ENCODE data around the gene PCBP2. TPM values are rescaled to one million over a fixed set of nuclear protein-coding genes. Genes with fewer than 3 reads are reported as not detected.

PCBP2 gene
- total and polyA plus RNA-seq, 10 donors = 449 to 779 (median 631) TPM

DNA sequence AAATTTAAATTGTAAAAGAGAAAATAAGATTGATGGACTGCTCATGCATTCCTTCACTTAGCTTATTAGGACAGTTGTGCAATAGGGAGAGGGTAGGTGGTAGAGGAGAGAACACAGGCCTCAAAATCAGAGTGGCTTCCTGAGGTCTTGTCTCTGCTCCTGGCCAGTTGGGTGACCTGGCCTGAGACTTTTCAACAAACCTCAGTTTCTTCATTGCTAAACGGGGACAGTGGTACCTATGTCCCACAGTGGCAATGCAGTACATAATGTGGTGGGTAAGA, 44.8 kb downstream of the PCBP2 start:
- intact Hi-C loops (cut with DNase I; ENCODE audit: low total_unique reads) = no loop called here
- Histone ChIP-seq H3K4me3 (peak overlapping the region in 2 of 8 donors; percentile 24 to 34), H3K27me3 (replicated peaks in 1 of 7) (no peaks in the 10 kb centered on the region), H3K9me3 (no peaks in the 10 kb centered on the region), H3K36me3 (no peaks in the 10 kb centered on the region), H3K4me1 (peaks cover 13 to 90% (median 59%) of the 10 kb centered on the region in 6 donors), H3K27ac (peak overlapping the region in 5 of 8 donors; percentile 35 to 98 (median 60))
- DNase-seq = no peak
- 75 to 100% (median 80%) methylated on average over 1 of the region's 1 CpG for WGBS, 5 donors
- TF ChIP-seq POLR2A (IDR thresholded peaks at IDR 0.05) = no peak
- no peak for TF ChIP-seq POLR2AphosphoS5 (IDR thresholded peaks at IDR 0.05)
- TF ChIP-seq, protein P1, sequence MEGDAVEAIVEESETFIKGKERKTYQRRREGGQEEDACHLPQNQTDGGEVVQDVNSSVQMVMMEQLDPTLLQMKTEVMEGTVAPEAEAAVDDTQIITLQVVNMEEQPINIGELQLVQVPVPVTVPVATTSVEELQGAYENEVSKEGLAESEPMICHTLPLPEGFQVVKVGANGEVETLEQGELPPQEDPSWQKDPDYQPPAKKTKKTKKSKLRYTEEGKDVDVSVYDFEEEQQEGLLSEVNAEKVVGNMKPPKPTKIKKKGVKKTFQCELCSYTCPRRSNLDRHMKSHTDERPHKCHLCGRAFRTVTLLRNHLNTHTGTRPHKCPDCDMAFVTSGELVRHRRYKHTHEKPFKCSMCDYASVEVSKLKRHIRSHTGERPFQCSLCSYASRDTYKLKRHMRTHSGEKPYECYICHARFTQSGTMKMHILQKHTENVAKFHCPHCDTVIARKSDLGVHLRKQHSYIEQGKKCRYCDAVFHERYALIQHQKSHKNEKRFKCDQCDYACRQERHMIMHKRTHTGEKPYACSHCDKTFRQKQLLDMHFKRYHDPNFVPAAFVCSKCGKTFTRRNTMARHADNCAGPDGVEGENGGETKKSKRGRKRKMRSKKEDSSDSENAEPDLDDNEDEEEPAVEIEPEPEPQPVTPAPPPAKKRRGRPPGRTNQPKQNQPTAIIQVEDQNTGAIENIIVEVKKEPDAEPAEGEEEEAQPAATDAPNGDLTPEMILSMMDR (IDR thresholded peaks at IDR 0.05 in 8 of 11, conservative IDR thresholded peaks at IDR 0.05 in 3 of 11) = no peak

DNA sequence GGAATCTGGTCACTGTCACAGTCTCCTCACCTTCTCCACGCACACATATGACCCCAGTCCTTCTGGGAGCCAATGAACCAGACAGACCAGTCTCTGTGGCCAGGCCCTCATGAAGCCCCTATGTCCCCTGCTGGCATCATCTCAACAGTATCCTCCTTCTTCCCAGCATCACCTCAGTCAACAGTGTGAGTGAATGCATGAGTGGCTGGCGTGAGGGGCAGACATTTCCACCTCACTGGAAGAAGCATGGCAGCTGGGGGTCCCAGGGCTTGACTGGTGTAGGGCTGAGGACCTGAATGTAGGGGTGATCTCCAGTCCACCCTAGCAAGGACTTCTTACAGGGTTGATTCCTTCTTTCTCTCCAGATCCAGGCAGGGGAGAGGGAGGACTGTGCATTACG, 45.6 kb downstream of the PCBP2 start:
- DNase-seq = no peak
- H3K27me3 ChIP-seq (replicated peaks in 1 of 7) = no peaks in the 10 kb centered on the region
- 81 to 93% (median 89%) methylated on average over 3 of the region's 3 CpGs for WGBS, 5 donors
- H3K27ac ChIP-seq = peak overlapping the region in 4 of 8 donors; percentile 60 to 98 (median 97)
- peaks cover 15 to 90% (median 60%) of the 10 kb centered on the region in 6 donors for H3K4me1 ChIP-seq
- H3K4me3 ChIP-seq = no peak overlapping the region
- no peaks in the 10 kb centered on the region for H3K36me3 ChIP-seq
- intact Hi-C loops (cut with DNase I; ENCODE audit: low total_unique reads) = no loop called here
- TF ChIP-seq POLR2AphosphoS5 (IDR thresholded peaks at IDR 0.05) = no peak
- TF ChIP-seq, protein P1 (IDR thresholded peaks at IDR 0.05 in 8 of 11, conservative IDR thresholded peaks at IDR 0.05 in 3 of 11) = no peak
- no peak for TF ChIP-seq POLR2A (IDR thresholded peaks at IDR 0.05)
- no peaks in the 10 kb centered on the region for H3K9me3 ChIP-seq

DNA sequence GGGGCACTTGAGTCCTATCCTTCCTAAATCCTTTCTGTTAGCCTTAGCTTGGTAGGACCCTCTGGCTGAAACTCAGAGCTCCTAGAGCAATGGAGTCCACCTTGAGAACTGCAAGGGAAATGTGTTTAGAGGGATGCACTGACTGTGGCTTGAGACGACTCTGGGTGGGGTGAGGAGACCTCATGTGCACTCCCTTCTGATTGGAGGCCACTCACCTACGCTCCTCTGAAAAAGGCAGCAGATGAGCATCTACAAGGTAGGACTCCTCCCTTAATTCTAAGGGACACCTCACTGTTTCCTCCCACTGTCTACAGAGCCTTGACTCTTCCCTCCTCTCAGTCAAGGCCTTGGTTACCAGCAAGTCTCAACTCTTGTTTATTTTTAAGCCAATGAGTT, 46.3 kb downstream of the PCBP2 start:
- Histone ChIP-seq H3K9me3 (no peaks in the 10 kb centered on the region), H3K4me1 (peaks cover 15 to 90% (median 58%) of the 10 kb centered on the region in 6 donors), H3K4me3 (peak overlapping the region in 2 of 8 donors; percentile 72 to 87), H3K27ac (peak overlapping the region in 4 of 8 donors; percentile 19 to 98 (median 97)), H3K27me3 (replicated peaks in 1 of 7) (no peaks in the 10 kb centered on the region), H3K36me3 (peaks cover 0 to 5% (median 0%) of the 10 kb centered on the region in 6 donors)
- no peak for DNase-seq
- WGBS, 5 donors = 74 to 95% (median 80%) methylated on average over 2 of the region's 2 CpGs
- TF ChIP-seq, protein P1 (IDR thresholded peaks at IDR 0.05 in 8 of 11, conservative IDR thresholded peaks at IDR 0.05 in 3 of 11) = no peak
- intact Hi-C loops (cut with DNase I; ENCODE audit: low total_unique reads) = no loop called here

DNA sequence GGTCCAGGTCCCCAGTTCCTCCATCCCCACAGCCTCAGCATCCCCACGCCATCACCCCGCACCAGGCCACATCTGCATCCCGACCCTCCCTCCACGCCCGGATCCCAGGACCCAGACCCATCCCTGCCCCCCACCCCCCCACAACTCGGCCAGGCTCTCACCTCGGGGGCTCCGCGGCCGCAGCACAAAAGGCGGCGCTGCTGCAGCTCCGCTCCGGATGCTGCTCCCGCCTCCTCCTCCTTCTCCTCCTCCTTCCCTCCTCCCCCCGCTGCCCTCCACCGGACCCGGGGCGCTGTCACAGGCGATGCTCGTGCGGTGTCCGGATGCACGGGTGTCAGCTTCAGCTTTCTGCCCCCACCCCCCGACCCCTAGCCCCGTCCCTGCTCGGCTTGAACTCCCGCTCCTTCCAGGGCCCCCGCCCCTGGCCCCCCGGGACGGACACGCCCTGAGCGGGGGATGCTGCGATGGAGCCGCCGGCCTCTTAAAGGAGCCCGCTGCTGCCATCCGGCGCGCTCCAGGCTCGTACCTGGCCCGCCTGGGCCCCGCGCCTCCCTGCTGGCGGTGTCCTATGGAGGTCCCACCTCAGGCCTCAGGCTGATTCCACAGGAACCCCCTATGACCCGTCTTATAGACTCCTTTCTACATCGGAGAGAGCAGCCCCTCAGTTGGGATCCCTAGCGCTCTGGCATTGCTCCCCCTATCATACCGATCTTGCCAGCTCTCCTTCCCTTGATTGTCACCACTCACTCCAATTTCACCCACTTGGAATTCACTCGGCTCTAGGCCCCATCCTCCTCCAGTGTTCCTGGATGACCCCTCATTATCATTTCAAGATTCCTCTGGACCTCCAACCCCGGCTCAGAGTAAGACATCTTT, 47.6 kb downstream of the PCBP2 start, which contains the start of gene MAP3K12:
TSS of gene MAP3K12 (minus strand) at position 193 of the 876 bp plus-strand sequence. CDS start 12,067 bp downstream, outside the sequence.
- Histone ChIP-seq H3K4me1 (peaks cover 7 to 82% (median 51%) of the 10 kb centered on the region in 6 donors), H3K36me3 (peaks cover 0 to 17% (median 5%) of the 10 kb centered on the region in 6 donors), H3K27me3 (replicated peaks in 1 of 7) (no peaks in the 10 kb centered on the region), H3K9me3 (no peaks in the 10 kb centered on the region), H3K4me3 (peak within 1 kb of the TSS; percentile 53 to 87 (median 66)), H3K27ac (peak within 1 kb of the TSS; percentile 91 to 98 (median 96))
- TF ChIP-seq POLR2A (IDR thresholded peaks at IDR 0.05) (no peak), POLR2AphosphoS5 (IDR thresholded peaks at IDR 0.05) (peak; percentile 69 to 76 (median 72))
- TF ChIP-seq, protein P1 (IDR thresholded peaks at IDR 0.05 in 8 of 11, conservative IDR thresholded peaks at IDR 0.05 in 3 of 11) = peak in 1 of 11 experiments; percentile 20
- WGBS, 5 donors = 1 to 2% (median 1%) methylated on average over 46 to 51 of the region's 51 CpGs
- DNase-seq = peak; percentile 92
- intact Hi-C loops (cut with DNase I; ENCODE audit: low total_unique reads) = loop anchor here (10.0 kb wide), 1 partner anchor 45 kb away; the partner anchor contains the start of gene PCBP2

Measured in spleen (tissue), 11 donors.